HPDE6-E6E7 (cell line): ENCODE measurements around the gene OR56A4.
"Not testable (repeated sequence)": the region's sequence is repeated elsewhere in the genome, so short reads cannot be mapped to it uniquely, and the experiment has no call there.

Source experiments
- DNase-seq: peaks from one replicate; pipeline ENCODE4 v3.0.0; 2011; ENCODE audit warnings: missing footprints; ENCODE audit errors: extremely low spot score

Gene OR56A4

DNA sequence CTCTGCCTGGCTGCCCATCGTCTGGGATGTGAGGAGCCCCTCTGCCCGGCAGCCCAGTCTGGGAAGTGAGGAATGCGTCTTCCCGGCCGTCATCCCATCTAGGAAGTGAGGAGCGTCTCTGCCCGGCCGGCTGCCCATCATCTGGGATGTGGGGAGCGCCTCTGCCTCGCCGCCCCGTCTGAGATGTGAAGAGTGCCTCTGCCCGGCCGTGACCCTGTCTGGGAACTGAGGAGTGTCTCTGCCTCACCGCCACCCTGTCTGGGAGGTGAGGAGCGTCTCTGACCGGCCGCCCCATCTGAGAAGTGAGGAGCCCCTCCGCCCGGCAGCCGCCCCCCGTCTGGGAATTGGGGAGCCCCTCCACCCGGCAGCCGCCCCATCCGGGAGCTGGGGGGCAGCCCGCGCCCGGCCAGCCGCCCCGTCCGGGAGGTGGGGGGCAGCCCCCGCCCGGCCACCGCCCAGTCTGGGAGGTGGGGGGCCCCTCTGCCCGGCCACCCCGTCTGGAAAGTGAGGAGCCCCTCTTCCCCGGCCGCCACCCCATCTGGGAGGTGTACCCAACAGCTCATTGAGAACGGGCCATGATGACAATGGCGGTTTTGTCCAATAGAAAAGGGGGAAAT, 45.9 kb downstream of the OR56A4 start:
- DNase-seq: not testable (repeated sequence)

DNA sequence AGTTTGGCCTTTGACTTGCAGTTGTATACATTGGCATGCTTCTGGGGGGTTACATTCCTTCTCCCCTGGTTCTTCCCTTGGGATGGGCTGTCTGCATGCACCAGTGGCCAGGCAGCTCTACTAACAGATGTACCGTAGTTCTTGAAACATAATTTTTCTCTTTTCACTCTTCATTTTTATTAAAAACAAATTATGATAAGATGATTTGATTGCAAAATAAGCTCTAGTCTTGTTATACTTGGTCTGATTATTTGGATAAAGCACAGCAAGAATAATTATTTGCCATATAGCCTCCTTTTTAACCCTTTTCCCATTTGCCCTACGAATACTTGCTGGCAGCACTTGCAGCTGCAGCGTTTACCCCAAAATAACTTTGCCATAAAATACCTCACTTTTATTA, 51.2 kb downstream of the OR56A4 start:
- no peak for DNase-seq
